Upper lobe of left lung (tissue), 6 donors: ENCODE measurements around the gene ENO3. TPM values are rescaled to one million over a fixed set of nuclear protein-coding genes. Genes with fewer than 3 reads are reported as not detected.

Experiments
- ATAC-seq, 2 donors: fragments of 200-7000 bp; cut with Tn5 transposase; one replicate each; pipeline ENCODE4 v1.9.1; 2022; ENCODE audit warnings: mild to moderate bottlenecking in 2 of 2, moderate library complexity in 2 of 2; ENCODE audit not compliant: low FRiP score in 2 of 2
- DNase-seq, 2 donors: peaks; one replicate each; pipeline ENCODE4 v3.0.0-alpha.2; 2019 to 2020
- H3K27ac ChIP-seq, 4 donors: fragments of 200-600 bp; sonication (generic); one replicate each; pipeline ENCODE4 v1.5.1; 2016 to 2019
- H3K27me3 ChIP-seq, 4 donors: fragments of 200-600 bp; sonication (generic); one replicate each; pipeline ENCODE4 v1.5.1; 2017 to 2019
- H3K36me3 ChIP-seq, 4 donors: fragments of 200-600 bp; sonication (generic); one replicate each; pipeline ENCODE4 v1.5.1; 2016 to 2019
- H3K4me1 ChIP-seq, 4 donors: fragments of 200-600 bp; sonication (generic); one replicate each; pipeline ENCODE4 v1.5.1; 2018 to 2019
- H3K4me3 ChIP-seq, 4 donors: fragments of 200-600 bp; sonication (generic); one replicate each; pipeline ENCODE4 v1.5.1; 2017 to 2019; ENCODE audit warnings: mild to moderate bottlenecking in 2 of 4, moderate library complexity in 1 of 4
- H3K9me3 ChIP-seq, 4 donors: fragments of 200-600 bp; sonication (generic); one replicate each; pipeline ENCODE4 v1.5.1; 2018 to 2019
- CTCF ChIP-seq, 6 experiments: fragments of 450-650 bp in 4 of 6; fragments of 200-600 bp in 2 of 6; sonication (generic) in 2 of 6; IDR thresholded peaks; one replicate each; pipeline ENCODE4 v1.5.1; 2016 to 2019; ENCODE audit warnings: antibody characterized with exemption in 6 of 6
- EP300 ChIP-seq, 4 donors: sonication (generic); formaldehyde crosslinking; IDR thresholded peaks; one replicate each; pipeline ENCODE4 v1.5.1; 2017; ENCODE audit warnings: antibody characterized with exemption in 4 of 4, control low read depth in 2 of 4
- POLR2A ChIP-seq, 4 donors: fragments of 450-650 bp; IDR thresholded peaks; one replicate each; pipeline ENCODE4 v1.5.1; 2016 to 2017; ENCODE audit warnings: antibody characterized with exemption in 4 of 4, mild to moderate bottlenecking in 2 of 4
- POLR2AphosphoS5 ChIP-seq, 2 donors: sonication (generic); formaldehyde crosslinking; IDR thresholded peaks; one replicate each; pipeline ENCODE4 v1.5.1; 2017; ENCODE audit warnings: antibody characterized with exemption in 2 of 2
- WGBS, 2 donors: methylation state at CpG; one replicate each; pipeline ENCODE4 v1.1.5; 2017 to 2018; 5-methylcytosine and 5-hydroxymethylcytosine counted together
- total RNA-seq, 6 donors: library from RNA; depleted of rRNA in 4 of 6; stranded (reverse); fragments of >200 nt in 4 of 6; gene quantifications; one replicate each; pipeline versions ENCODE4 v1.1.0 to v1.2.1, GENCODE V29; 2016 to 2021
- donor health status: DM: no; HTN: no; CAD: no; lungs with moderate emphysema.
- donor health status: DM: no; HTN: yes; CAD: no; lungs with severe emphysema.

ENO3 gene
- total RNA-seq, 6 donors from 2014 or later: 4.3 to 49.2 (median 10.6) TPM

- Histone ChIP-seq H3K27ac (peak overlapping the region; percentile 97 to 100 (median 98)), H3K4me1 (peaks cover 40 to 52% (median 46%) of the 10 kb centered on the region in 4 donors), H3K36me3 (peaks cover 2 to 26% (median 20%) of the 10 kb centered on the region in 4 donors), H3K4me3 (peak overlapping the region; percentile 49 to 100 (median 96)), H3K27me3 (no peaks in the 10 kb centered on the region), H3K9me3 (no peaks in the 10 kb centered on the region)
- TF ChIP-seq POLR2AphosphoS5 (IDR thresholded peaks at IDR 0.05): peak in 1 of 2 donors; percentile 59
- no peak for TF ChIP-seq EP300 (IDR thresholded peaks at IDR 0.05)
- TF ChIP-seq POLR2A (IDR thresholded peaks at IDR 0.05): peak in 3 of 4 donors; percentile 11 to 72 (median 38)
- peak in 2 of 6 experiments; percentile 13 to 16 for TF ChIP-seq CTCF (IDR thresholded peaks at IDR 0.05)
- 0 to 1% methylated on average over 29 to 38 of the region's 40 CpGs for WGBS, 2 donors
- DNase-seq (peak; percentile 88 to 97), ATAC-seq (peak; percentile 87)
These were observed 2.0 kb upstream of the ENO3 start for GRCh38 chr17:4948931-4949320.

- TF ChIP-seq POLR2A (IDR thresholded peaks at IDR 0.05): peak in 1 of 4 donors; percentile 55
- peak; percentile 6 to 51 for TF ChIP-seq POLR2AphosphoS5 (IDR thresholded peaks at IDR 0.05)
- no peak for TF ChIP-seq EP300 (IDR thresholded peaks at IDR 0.05)
- TF ChIP-seq CTCF (IDR thresholded peaks at IDR 0.05): peak in 2 of 6 experiments; percentile 16 to 17
- Histone ChIP-seq H3K4me3 (peak overlapping the region; percentile 49 to 100 (median 96)), H3K27ac (peak overlapping the region; percentile 97 to 100 (median 98)), H3K36me3 (peaks cover 2 to 20% (median 15%) of the 10 kb centered on the region in 4 donors), H3K27me3 (no peaks in the 10 kb centered on the region), H3K9me3 (no peaks in the 10 kb centered on the region), H3K4me1 (peaks cover 35 to 47% (median 41%) of the 10 kb centered on the region in 4 donors)
- ATAC-seq (peak; percentile 35 to 72), DNase-seq (peak; percentile 89 to 94)
- 0 to 3% methylated on average over 5 to 18 of the region's 75 CpGs for WGBS, 2 donors
These were observed 1.4 kb upstream of the ENO3 start for GRCh38 chr17:4949321-4950074.

- ATAC-seq (peak; percentile 19 to 58), DNase-seq (peak; percentile 59 to 93)
- Histone ChIP-seq H3K36me3 (peaks cover 0 to 13% (median 10%) of the 10 kb centered on the region in 4 donors), H3K4me1 (peaks cover 27 to 39% (median 34%) of the 10 kb centered on the region in 4 donors), H3K9me3 (no peaks in the 10 kb centered on the region), H3K27me3 (no peaks in the 10 kb centered on the region), H3K27ac (peak overlapping the region; percentile 97 to 100 (median 98)), H3K4me3 (peak overlapping the region; percentile 49 to 100 (median 96))
- WGBS, 2 donors: 3 to 17% methylated on average over 7 to 38 of the region's 52 CpGs
- TF ChIP-seq POLR2A (IDR thresholded peaks at IDR 0.05) (no peak), CTCF (IDR thresholded peaks at IDR 0.05) (no peak), EP300 (IDR thresholded peaks at IDR 0.05) (no peak), POLR2AphosphoS5 (IDR thresholded peaks at IDR 0.05) (no peak)
These were observed 709 bp upstream of the ENO3 start for GRCh38 chr17:4950075-4950745.

GRCh38 chr17:4951486-4951885, 567 bp downstream of the ENO3 start:
- no peaks in the 10 kb centered on the region for H3K9me3 ChIP-seq
- peaks cover 15 to 27% (median 21%) of the 10 kb centered on the region in 4 donors for H3K4me1 ChIP-seq
- ATAC-seq (no peak), DNase-seq (no peak)
- WGBS, 2 donors: 90 to 100% methylated on average over 2 to 3 of the region's 3 CpGs
- no peak for TF ChIP-seq CTCF (IDR thresholded peaks at IDR 0.05)
- TF ChIP-seq EP300 (IDR thresholded peaks at IDR 0.05): no peak
- TF ChIP-seq POLR2A (IDR thresholded peaks at IDR 0.05): no peak
- TF ChIP-seq POLR2AphosphoS5 (IDR thresholded peaks at IDR 0.05): no peak
- H3K27ac ChIP-seq: peak overlapping the region in 1 of 4 donors; percentile 99
- no peak overlapping the region for H3K4me3 ChIP-seq
- no peaks in the 10 kb centered on the region for H3K27me3 ChIP-seq
- H3K36me3 ChIP-seq: peaks cover 0 to under 1% (median 0%) of the 10 kb centered on the region in 4 donors
